NCI-H226 (cell line): Measurements from ENCODE around the gene NMUR1.

Source experiments
- DNase-seq: peaks from one replicate; pipeline ENCODE4 v3.0.0-alpha.2; 2015

Gene NMUR1

GRCh38 chr2:231525248-231526163, 4.7 kb downstream of the NMUR1 start:
- no peak for DNase-seq

GRCh38 chr2:231524477-231525247, 5.6 kb downstream of the NMUR1 start:
- no peak for DNase-seq

- DNase-seq, result no peak
Measured at GRCh38 chr2:231523451-231524285, 6.6 kb downstream of the NMUR1 start.

- DNase-seq, result peak; percentile 39
Measured at GRCh38 chr2:231522418-231523180, 7.6 kb downstream of the NMUR1 start.

GRCh38 chr2:231521443-231521842, 8.8 kb downstream of the NMUR1 start:
- DNase-seq, result no peak

- DNase-seq, result no peak
Measured at GRCh38 chr2:231519975-231520555, 10.2 kb downstream of the NMUR1 start.

- no peak for DNase-seq
Measured at GRCh38 chr2:231518771-231519170, 11.5 kb downstream of the NMUR1 start.

GRCh38 chr2:231515603-231516002, 14.6 kb downstream of the NMUR1 start:
- no peak for DNase-seq

- DNase-seq, result no peak
Measured at GRCh38 chr2:231514951-231515297, 15.3 kb downstream of the NMUR1 start.

- DNase-seq, result peak; percentile 91
Measured at GRCh38 chr2:231514225-231514950, 15.9 kb downstream of the NMUR1 start.

- no peak for DNase-seq
Measured at GRCh38 chr2:231513746-231514224, 16.5 kb downstream of the NMUR1 start.

- no peak for DNase-seq
Measured at GRCh38 chr2:231512222-231512621, 18.0 kb downstream of the NMUR1 start.

GRCh38 chr2:231503766-231504165, 26.5 kb downstream of the NMUR1 start:
- DNase-seq, result no peak

GRCh38 chr2:231502596-231502995, 27.6 kb downstream of the NMUR1 start:
- no peak for DNase-seq

- DNase-seq, result no peak
Measured at GRCh38 chr2:231497651-231498050, 32.6 kb downstream of the NMUR1 start.

- no peak for DNase-seq
Measured at GRCh38 chr2:231494669-231495068, 35.6 kb downstream of the NMUR1 start.

GRCh38 chr2:231490801-231491200, 39.4 kb downstream of the NMUR1 start:
- no peak for DNase-seq

- DNase-seq, result no peak
Measured at GRCh38 chr2:231489990-231490389, 40.3 kb downstream of the NMUR1 start.

- DNase-seq, result no peak
Measured at GRCh38 chr2:231488331-231488730, 41.9 kb downstream of the NMUR1 start.

- no peak for DNase-seq
Measured at GRCh38 chr2:231486851-231487596, 43.2 kb downstream of the NMUR1 start.
